K562 (cell line): Measurements from ENCODE around the gene MMP11. TPM values are rescaled to one million over a fixed set of nuclear protein-coding genes. Genes with fewer than 3 reads are reported as not detected.
A peak's percentile ranks its signal among the peaks of the same experiment; 100 is the strongest.

Experiments used
- ATF6 ChIP-seq: sonication (generic); formaldehyde crosslinking; IDR thresholded peaks from 2 replicates; pipeline ENCODE4 v1.4.0; 2020; ENCODE audit warnings: mild to moderate bottlenecking, missing genetic modification reagents
- ATF7 ChIP-seq: fragments of 450-650 bp; IDR thresholded peaks from 2 replicates; pipeline ENCODE4 v1.7.1; 2014; ENCODE audit warnings: mild to moderate bottlenecking, moderate library complexity
- BRD4 ChIP-seq: fragments of 200-600 bp; sonication (generic); IDR thresholded peaks from 2 replicates; pipeline ENCODE4 v1.6.1; 2017; ENCODE audit warnings: inconsistent platforms
- CREM ChIP-seq: IDR thresholded peaks from 2 replicates; pipeline ENCODE4 v1.6.1; 2014; ENCODE audit warnings: antibody characterized with exemption, low read depth
- CXXC5 ChIP-seq: fragments of 250-450 bp; sonication (Bioruptor Pico); IDR thresholded peaks from 2 replicates; pipeline ENCODE4 v1.8.0; 2022; ENCODE audit warnings: inconsistent platforms, mild to moderate bottlenecking, moderate library complexity
- KDM4B ChIP-seq, 2 experiments: fragments of 450-650 bp in 1 of 2; sonication (generic) in 1 of 2; IDR thresholded peaks; 2 replicates each; pipeline ENCODE4 v1.6.1; 2016 to 2017; ENCODE audit warnings: borderline replicate concordance in 2 of 2, antibody characterized with exemption in 1 of 2, low read depth in 1 of 2, mild to moderate bottlenecking in 1 of 2
- NFATC3 ChIP-seq: fragments of 450-650 bp; IDR thresholded peaks from 2 replicates; pipeline ENCODE4 v1.6.1; 2017; ENCODE audit warnings: mild to moderate bottlenecking
- NKRF ChIP-seq: fragments of 450-650 bp; IDR thresholded peaks from 2 replicates; pipeline ENCODE4 v1.6.1; 2016; ENCODE audit warnings: borderline replicate concordance
- NR2C2 ChIP-seq, 2 experiments: fragments of 200-800 bp in 1 of 2; sonication (Bioruptor generic) in 1 of 2; sonication (generic) in 1 of 2; formaldehyde crosslinking in 1 of 2; IDR thresholded peaks; 2 replicates each; pipeline versions ENCODE4 v1.6.1 to v1.8.0; 2016 to 2022; ENCODE audit warnings: mild to moderate bottlenecking in 1 of 2, missing compliant biosample characterization in 1 of 2, missing genetic modification characterization in 1 of 2, missing genetic modification reagents in 1 of 2
- PCBP1 ChIP-seq: fragments of 200-400 bp; formaldehyde crosslinking; IDR thresholded peaks from 2 replicates; pipeline ENCODE4 v1.6.1; 2018; ENCODE audit warnings: mild to moderate bottlenecking, low read depth, low read length; ENCODE audit not compliant: poor library complexity, severe bottlenecking
- PHF8 ChIP-seq: fragments of 200-600 bp; sonication (generic); IDR thresholded peaks from 2 replicates; pipeline ENCODE4 v1.6.1; 2012; ENCODE audit warnings: mixed run types, mild to moderate bottlenecking, inconsistent platforms, low read length, moderate library complexity, borderline replicate concordance
- PKNOX1 ChIP-seq: fragments of 450-650 bp; IDR thresholded peaks from 2 replicates; pipeline ENCODE4 v1.6.1; 2016
- RAD21 ChIP-seq, 2 experiments: fragments of 250-450 bp in 1 of 2; fragments of 450-650 bp in 1 of 2; sonication (Bioruptor Pico) in 1 of 2; formaldehyde crosslinking in 1 of 2; IDR thresholded peaks in 1 of 2; conservative IDR thresholded peaks in 1 of 2; 2 replicates each; pipeline versions ENCODE4 v1.4.0 to v1.8.0; 2020 to 2022; ENCODE audit warnings: mild to moderate bottlenecking in 2 of 2, moderate library complexity in 1 of 2
- RFX5 ChIP-seq: IDR thresholded peaks from 2 replicates; pipeline ENCODE4 v1.6.1; 2011; ENCODE audit warnings: low read depth, mild to moderate bottlenecking, improper control_type of control experiment, low read length
- STAG1 ChIP-seq: sonication (generic); formaldehyde crosslinking; IDR thresholded peaks from 2 replicates; pipeline ENCODE4 v1.5.0; 2020; ENCODE audit warnings: missing genetic modification reagents, borderline replicate concordance
- TRIM28 ChIP-seq: fragments of 450-650 bp; IDR thresholded peaks from 2 replicates; pipeline ENCODE4 v1.6.1; 2017
- VEZF1 ChIP-seq: fragments of 200-800 bp; sonication (Bioruptor generic); IDR thresholded peaks from 2 replicates; pipeline ENCODE4 v1.6.1; 2017; ENCODE audit warnings: missing genetic modification characterization, missing compliant biosample characterization
- ZNF512 ChIP-seq: IDR thresholded peaks from 2 replicates; pipeline ENCODE4 v1.6.1; 2016; ENCODE audit warnings: missing genetic modification characterization, missing compliant biosample characterization
- polyA plus RNA-seq, 8 experiments: library from polyadenylated mRNA; depleted of rRNA in 4 of 8; stranded (reverse) in 5 of 8; unstranded in 3 of 8; fragments of >200 nt; fragmentation: Nextera tagmentation in 2 of 8; fragmentation: Illumina TruSeq in 1 of 8; extraction: Ambion mirVana in 2 of 8; extraction: Trizol in 1 of 8; gene quantifications; 2 replicates each; pipeline versions ENCODE4 v1.2.1 to v1.2.3, GENCODE V29; 2011 to 2014; ENCODE audit warnings: inconsistent platforms in 1 of 8, missing spikeins in 1 of 8
- total RNA-seq, 7 experiments: library from RNA; depleted of rRNA in 6 of 7; stranded (reverse); fragments of >200 nt in 6 of 7; fragmentation: Illumina TruSeq in 2 of 7; extraction: Trizol in 2 of 7; gene quantifications; 2 replicates each; pipeline versions ENCODE4 v1.2.1 to v1.2.3, GENCODE V29; 2011 to 2021; ENCODE audit warnings: low replicate concordance in 1 of 7

MMP11 gene
- total and polyA plus RNA-seq, 9 of the 15 experiments (the other 6 are each of a cell fraction or from before 2014, with no cell fraction given) = 0.14 to 1.8 (median 1.1) TPM; not detected in 2

- TF ChIP-seq NKRF (0 out of 2 replicates have a peak, but pooled peaks have one; percentile 22), RAD21 (CRISPR knock-in tag; conservative IDR thresholded peaks at IDR 0.05 in 1 of 2, IDR thresholded peaks at IDR 0.05 in 1 of 2) (peak in 1 of 2 experiments; percentile 22; a peak in 1 of 4 replicates), ATF7 (0 out of 2 replicates have a peak, but pooled peaks have one; percentile 13), PCBP1 (peak; percentile 48), NFATC3 (no peak), RFX5 (peak; percentile 48; the same call in 1 of the 2 replicates), STAG1 (CRISPR knock-in tag) (no peak), ZNF512 (tag) (no peak), TRIM28 (no peak), VEZF1 (CRISPR knock-in tag) (peak; percentile 88), CXXC5 (peak; percentile 81), CREM (peak; percentile 35; the same call in 1 of the 2 replicates), NR2C2 (CRISPR knock-in tag; IDR thresholded peaks at IDR 0.05) (no peak), NR2C2 (tag; IDR thresholded peaks at IDR 0.05) (peak; percentile 49; the same call in 1 of the 2 replicates), ATF6 (CRISPR knock-in tag) (0 out of 2 replicates have a peak, but pooled peaks have one; percentile 38), PHF8 (peak; percentile 84; the same call in 1 of the 2 replicates), PKNOX1 (no peak), KDM4B (IDR thresholded peaks at IDR 0.05; ENCODE audit: borderline replicate concordance in 2 of 2, low read depth in 1 of 2) (0 out of 4 replicates have a peak, but pooled peaks of 1 of the 2 experiments have one; percentile 21), BRD4 (no peak)
Measured at GRCh38 chr22:23750714-23751440, 21.8 kb upstream of the MMP11 start, which contains the start of gene ZNF70 (continued).
